Measurements from ENCODE around the gene ATP9A. TPM values are rescaled to one million over a fixed set of nuclear protein-coding genes. Genes with fewer than 3 reads are reported as not detected.

Gene ATP9A
- total and polyA plus RNA-seq, 2 of the 4 experiments (the other 2 are of a cell fraction), result 10.6 to 22.4 TPM

DNA sequence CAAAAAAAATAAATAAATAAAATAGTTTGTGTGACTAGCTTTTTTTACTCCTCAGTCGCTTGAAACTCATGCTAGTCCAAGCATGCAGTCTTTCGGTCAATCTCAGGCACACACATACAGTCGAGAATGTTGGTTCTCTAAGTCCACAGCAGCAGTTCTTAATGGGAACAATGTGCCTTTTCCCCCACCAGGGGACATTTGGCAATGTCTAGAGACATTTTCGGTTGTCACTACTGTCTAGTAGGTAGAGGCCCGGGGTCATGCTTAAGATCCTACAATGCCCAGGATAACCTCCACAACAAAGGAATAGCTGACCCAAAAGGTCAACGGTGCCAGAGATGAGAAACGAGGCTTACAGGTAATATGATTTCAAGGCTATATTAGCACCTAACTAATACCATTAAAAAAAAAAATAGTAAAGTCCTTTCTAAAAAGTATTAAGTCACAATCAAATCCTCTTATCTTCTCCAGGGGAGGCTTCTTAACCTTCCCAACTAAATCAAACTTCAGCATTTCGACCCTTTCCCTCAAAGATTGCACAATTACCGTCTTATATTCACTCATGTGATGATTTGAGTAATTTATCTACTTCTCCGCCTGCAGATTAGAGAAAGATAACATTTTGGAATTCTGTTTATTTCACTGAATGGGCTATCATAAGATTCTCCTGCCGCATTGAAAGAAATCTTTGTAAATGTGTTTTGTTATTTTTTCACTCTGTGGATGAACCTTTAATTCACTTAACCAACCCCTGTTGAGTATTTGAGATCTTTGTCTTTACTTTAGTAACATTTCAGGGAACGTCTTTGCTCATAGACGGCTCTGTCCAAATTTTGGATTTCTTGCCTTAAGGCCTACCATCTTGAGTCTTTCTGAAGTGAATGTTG lies 42.2 kb upstream of the ATP9A start:
- Histone ChIP-seq H3K4me2 (ENCODE audit: low read depth, low read length) (no peak overlapping the region), H3K9me1 (ENCODE audit: insufficient read depth, low read length) (no peaks in the 10 kb centered on the region), H3K14ac (replicated peaks; ENCODE audit: low read depth, low read length) (no peak overlapping the region), H3K4ac (ENCODE audit: low read depth, low read length) (no peak overlapping the region), H3K9ac (ENCODE audit: low read depth, low read length) (no peak overlapping the region), H4K5ac (ENCODE audit: low read depth, low read length) (no peak overlapping the region), H3K79me1 (ENCODE audit: low read depth in 1 of 2, low read length in 2 of 2) (no peaks in the 10 kb centered on the region), H4K8ac (ENCODE audit: low read depth in 2 of 2, low read length in 2 of 2) (no peak overlapping the region; a peak in 1 of 4 replicates), H2BK5ac (ENCODE audit: low read depth, low read length, poor library complexity, severe bottlenecking) (peak overlapping the region; percentile 33), H2AFZ (replicated peaks; ENCODE audit: low read length, poor library complexity) (no peak overlapping the region), H3K18ac (ENCODE audit: low read depth, low read length) (peak overlapping the region; percentile 83; the same call in 1 of the 2 replicates), H2BK15ac (ENCODE audit: low read depth, low read length) (no peak overlapping the region), H3K56ac (ENCODE audit: extremely low read depth, insufficient read depth, low read length) (no peak overlapping the region), H2BK120ac (ENCODE audit: low read depth, low read length) (no peak overlapping the region), H2BK20ac (ENCODE audit: low read depth, low read length) (no peak overlapping the region), H3K36me3 (ENCODE audit: control insufficient read depth, insufficient read depth, low read length) (no peaks in the 10 kb centered on the region), H3K27me3 (ENCODE audit: control insufficient read depth, insufficient read depth, low read length) (0 out of 2 replicates have a peak, but pooled peaks cover 2% of the 10 kb centered on the region), H4K91ac (ENCODE audit: insufficient read depth, low read depth, low read length) (no peak overlapping the region), H3K9me3 (ENCODE audit: control insufficient read depth, insufficient read depth, low read length) (no peaks in the 10 kb centered on the region), H3K4me1 (ENCODE audit: control insufficient read depth, insufficient read depth, low read length) (0 out of 2 replicates have a peak, but pooled peaks cover 2% of the 10 kb centered on the region), H2AK5ac (ENCODE audit: low read depth, low read length) (no peak overlapping the region), H4K20me1 (ENCODE audit: insufficient read depth, low read length) (no peaks in the 10 kb centered on the region), H3K4me3 (ENCODE audit: insufficient read depth, low read depth, low read length) (no peak overlapping the region), H3K27ac (ENCODE audit: insufficient read depth, low read length) (no peak overlapping the region), H2AK9ac (replicated peaks; ENCODE audit: low read depth, low read length, poor library complexity) (no peak overlapping the region), H3K23ac (ENCODE audit: low read depth, low read length) (no peak overlapping the region)
- dilution Hi-C loops (cut with HindIII; ENCODE audit: low sequenced_read_pairs, unreplicated experiment), result no loop called here
- CTCF ChIA-PET, result interaction anchor here (0.6 kb wide), 1 partner anchor 238 kb away, joined by 4 read pairs; no protein-coding TSS in a partner anchor
- TF ChIP-seq CEBPB (IDR thresholded peaks at IDR 0.05; ENCODE audit: low read depth, low read length), result peak; percentile 59
- no peak for TF ChIP-seq RFX5 (IDR thresholded peaks at IDR 0.05; ENCODE audit: low read depth, low read length)
- no peak for TF ChIP-seq FOS (IDR thresholded peaks at IDR 0.05; ENCODE audit: low read depth, low read length)
- TF ChIP-seq CTCF (conservative IDR thresholded peaks at IDR 0.05; ENCODE audit: low read depth, low read length), result no peak
- no peak for TF ChIP-seq MAZ (IDR thresholded peaks at IDR 0.05; ENCODE audit: borderline replicate concordance, low read depth, low read length)
- DNase-seq (no peak), ATAC-seq (ENCODE audit: low read depth) (no peak)
- intact Hi-C loops (cut with micrococcal nuclease), result no loop called here
- BruUV-seq (replicated peaks), result no TSS peak
- 80% methylated on average over 1 of the region's 13 CpGs; no CpG with 5 or more reads in 1 of the 2 experiments for WGBS, 2 experiments (ENCODE audit: extremely low coverage in 2 of 2, insufficient read length in 1 of 2)
- POLR2A ChIA-PET (ENCODE audit: unreplicated experiment), result no interaction called here
- in situ Hi-C loops (cut with MboI; ENCODE audit: low sequenced_read_pairs), result no loop called here
